Stomach (tissue), 19 donors: ENCODE results near the gene GJB1. TPM values are rescaled to one million over a fixed set of nuclear protein-coding genes. Genes with fewer than 3 reads are reported as not detected.
A peak's percentile ranks its signal among the peaks of the same experiment; 100 is the strongest.

Source experiments
- DNase-seq, 2 donors: peaks; one replicate each; pipeline versions ENCODE4 v3.0.0 to v3.0.0-alpha.2; 2013 to 2019
- H3K27ac ChIP-seq, 5 donors: fragments of 200-600 bp in 4 of 5; sonication (generic) in 4 of 5; one replicate each; pipeline ENCODE4 v1.5.1; 2013 to 2019; ENCODE audit warnings: mild to moderate bottlenecking in 1 of 5, moderate library complexity in 1 of 5
- H3K27me3 ChIP-seq, 3 donors: fragments of 200-600 bp; sonication (generic); one replicate each; pipeline ENCODE4 v1.5.1; 2017 to 2019; ENCODE audit warnings: mixed run types in 1 of 3
- H3K36me3 ChIP-seq, 4 donors: fragments of 200-600 bp; sonication (generic); 1 replicate in 3 of 4; 2 replicates in 1 of 4; pipeline ENCODE4 v1.5.1; 2016 to 2019
- H3K4me1 ChIP-seq, 4 donors: fragments of 200-600 bp; sonication (generic); one replicate each; pipeline ENCODE4 v1.5.1; 2016 to 2019
- H3K4me3 ChIP-seq, 4 donors: fragments of 200-600 bp; sonication (generic) in 3 of 4; one replicate each; pipeline ENCODE4 v1.5.1; 2016 to 2019; ENCODE audit warnings: mild to moderate bottlenecking in 1 of 4
- H3K9me3 ChIP-seq, 4 donors: fragments of 200-600 bp; sonication (generic); one replicate each; pipeline ENCODE4 v1.5.1; 2016 to 2019
- CTCF ChIP-seq, 7 experiments: fragments of 450-650 bp in 4 of 7; fragments of 200-600 bp in 3 of 7; sonication (generic) in 3 of 7; IDR thresholded peaks; one replicate each; pipeline ENCODE4 v1.5.1; 2016 to 2019; ENCODE audit warnings: antibody characterized with exemption in 7 of 7, control low read depth in 2 of 7, mild to moderate bottlenecking in 1 of 7
- EP300 ChIP-seq: sonication (generic); formaldehyde crosslinking; IDR thresholded peaks from one replicate; pipeline ENCODE4 v1.6.1; 2017; ENCODE audit warnings: antibody characterized with exemption
- POLR2A ChIP-seq, 4 donors: fragments of 450-650 bp; IDR thresholded peaks; one replicate each; pipeline ENCODE4 v1.6.1; 2016; ENCODE audit warnings: antibody characterized with exemption in 4 of 4, control low read depth in 2 of 4, mild to moderate bottlenecking in 1 of 4, moderate library complexity in 1 of 4
- POLR2AphosphoS5 ChIP-seq, 3 donors: sonication (generic); formaldehyde crosslinking; IDR thresholded peaks; one replicate each; pipeline ENCODE4 v1.6.1; 2016; ENCODE audit warnings: antibody characterized with exemption in 3 of 3
- WGBS, 5 donors: extraction: QIAGEN DNeasy Blood & Tissue Kit in 3 of 5; methylation state at CpG; one replicate each; pipeline versions ENCODE4 v1.1.5 to v1.1.7; 2013 to 2018; 5-methylcytosine and 5-hydroxymethylcytosine counted together
- intact Hi-C: fragments of 100-400 bp; cut with DNase I; formaldehyde crosslinking; loops from one replicate; pipeline ENCODE4 v1.15.1; 2023; ENCODE audit warnings: low total_unique reads
- long read RNA-seq, 10 donors: transcript quantifications; one replicate each; lab custom pipeline, GENCODE V29; 2026
- polyA plus RNA-seq, 3 donors: library from polyadenylated mRNA; stranded (reverse); fragments of 200-250 nt; gene quantifications; one replicate each; pipeline ENCODE4 v1.2.3, GENCODE V29; 2013
- total RNA-seq, 5 donors: library from RNA; depleted of rRNA; stranded (reverse); fragments of >200 nt; gene quantifications; one replicate each; pipeline versions ENCODE4 v1.1.0 to v1.2.3, GENCODE V29; 2014 to 2016
- donor health status: healthy with polysubstance abuse.
- donor health status: Bipolar disorder and iron deficiency.
- donor health status: healthy.

The GJB1 gene
- total RNA-seq (10 to 100 TPM in 1 of 5 donors, 1 to 10 TPM in 2, not detected in 2; 6.6 to 39.7 (median 8.1) TPM), polyA plus RNA-seq (10 to 100 TPM in 1 of 3 donors, 1 to 10 TPM in 2; 6.6 to 18.4 (median 7.3) TPM)
- long read RNA-seq, donor 1, partial matches to known transcripts, result 0 of 2 reads
- long read RNA-seq, donor 1, other reads (novel, unspliced or antisense), result 0 of 2 reads
- long read RNA-seq, donor 2, transcript GJB1-207 (2 exons, 1,603 nt), result major isoform, 11 of 12 reads
- long read RNA-seq, donor 2, partial matches to known transcripts, result 0 of 12 reads
- long read RNA-seq, donor 2, other reads (novel, unspliced or antisense), result 0 of 12 reads
- long read RNA-seq, donor 3, result 0 reads
- long read RNA-seq, donor 4, partial matches to known transcripts, result 0 of 1 reads
- long read RNA-seq, donor 4, other reads (novel, unspliced or antisense), result 0 of 1 reads
- long read RNA-seq, donor 5, result 0 reads
- long read RNA-seq, donor 6, transcript GJB1-207 (2 exons, 1,603 nt), result major isoform, 5 of 7 reads
- long read RNA-seq, donor 6, partial matches to known transcripts, result 0 of 7 reads
- long read RNA-seq, donor 6, other reads (novel, unspliced or antisense), result 0 of 7 reads
- long read RNA-seq, donor 7, partial matches to known transcripts, result 0 of 5 reads
- long read RNA-seq, donor 7, other reads (novel, unspliced or antisense), result 0 of 5 reads
- long read RNA-seq, donor 8, partial matches to known transcripts, result 0 of 2 reads
- long read RNA-seq, donor 8, other reads (novel, unspliced or antisense), result 0 of 2 reads
- long read RNA-seq, donor 9, partial matches to known transcripts, result 0 of 1 reads
- long read RNA-seq, donor 9, other reads (novel, unspliced or antisense), result 0 of 1 reads
- long read RNA-seq, donor 10, transcript GJB1-207 (2 exons, 1,603 nt), result major isoform, 9 of 10 reads
- long read RNA-seq, donor 10, partial matches to known transcripts, result 0 of 10 reads
- long read RNA-seq, donor 10, other reads (novel, unspliced or antisense), result 0 of 10 reads

- WGBS, 5 donors, result 70 to 85% (median 77%) methylated on average over 10 to 18 of the region's 18 CpGs
- Histone ChIP-seq H3K27me3 (no peaks in the 10 kb centered on the region), H3K4me3 (no peak within 1 kb of the TSS), H3K36me3 (no peaks in the 10 kb centered on the region), H3K9me3 (no peaks in the 10 kb centered on the region), H3K27ac (no peak within 1 kb of the TSS), H3K4me1 (no peaks in the 10 kb centered on the region)
- peak in 1 of 2 donors; percentile 33 for DNase-seq
- intact Hi-C loops, result no loop called here
- TF ChIP-seq POLR2AphosphoS5 (IDR thresholded peaks at IDR 0.05) (no peak), EP300 (no peak), CTCF (IDR thresholded peaks at IDR 0.05) (no peak), POLR2A (IDR thresholded peaks at IDR 0.05) (no peak)
These were observed at the start of gene GJB1 for GRCh38 chrX:71222929-71223328. Gene GJB1, plus strand, starts transcription at chrX:71223224. Its CDS starts 484 bp downstream, at chrX:71223708.

GRCh38 chrX:71173440-71173839 is 49.6 kb upstream of the GJB1 start:
- no peaks in the 10 kb centered on the region for H3K4me1 ChIP-seq
- no peaks in the 10 kb centered on the region for H3K27me3 ChIP-seq
- H3K4me3 ChIP-seq, result no peak overlapping the region
- intact Hi-C loops, result no loop called here
- DNase-seq, result no peak
- H3K27ac ChIP-seq, result no peak overlapping the region
- TF ChIP-seq EP300, result no peak
- TF ChIP-seq POLR2A (IDR thresholded peaks at IDR 0.05), result no peak
- TF ChIP-seq POLR2AphosphoS5 (IDR thresholded peaks at IDR 0.05), result no peak
- no peak for TF ChIP-seq CTCF (IDR thresholded peaks at IDR 0.05)
- H3K36me3 ChIP-seq, result no peaks in the 10 kb centered on the region
- H3K9me3 ChIP-seq, result no peaks in the 10 kb centered on the region
- 42 to 70% (median 49%) methylated on average over 2 of the region's 2 CpGs for WGBS, 5 donors

- no peaks in the 10 kb centered on the region for H3K4me1 ChIP-seq
- 63 to 92% (median 86%) methylated on average over 1 of the region's 1 CpG for WGBS, 5 donors
- no peaks in the 10 kb centered on the region for H3K9me3 ChIP-seq
- no peaks in the 10 kb centered on the region for H3K36me3 ChIP-seq
- no peak for DNase-seq
- intact Hi-C loops, result no loop called here
- no peak overlapping the region for H3K4me3 ChIP-seq
- no peak for TF ChIP-seq EP300
- TF ChIP-seq CTCF (IDR thresholded peaks at IDR 0.05), result no peak
- TF ChIP-seq POLR2AphosphoS5 (IDR thresholded peaks at IDR 0.05), result no peak
- TF ChIP-seq POLR2A (IDR thresholded peaks at IDR 0.05), result no peak
- peaks cover 0 to 3% (median 0%) of the 10 kb centered on the region in 3 donors for H3K27me3 ChIP-seq
- H3K27ac ChIP-seq, result no peak overlapping the region
These were observed 48.2 kb upstream of the GJB1 start for GRCh38 chrX:71174795-71175194.

GRCh38 chrX:71175531-71175930 is 47.5 kb upstream of the GJB1 start:
- 82 to 94% (median 90%) methylated on average over 5 of the region's 5 CpGs for WGBS, 5 donors
- TF ChIP-seq EP300, result no peak
- no peak for TF ChIP-seq POLR2A (IDR thresholded peaks at IDR 0.05)
- no peak for TF ChIP-seq POLR2AphosphoS5 (IDR thresholded peaks at IDR 0.05)
- no peak for TF ChIP-seq CTCF (IDR thresholded peaks at IDR 0.05)
- Histone ChIP-seq H3K4me3 (no peak overlapping the region), H3K27me3 (peaks cover 0 to 3% (median 0%) of the 10 kb centered on the region in 3 donors), H3K27ac (no peak overlapping the region), H3K36me3 (no peaks in the 10 kb centered on the region), H3K4me1 (peaks cover 0 to 1% (median 0%) of the 10 kb centered on the region in 4 donors), H3K9me3 (no peaks in the 10 kb centered on the region)
- intact Hi-C loops, result no loop called here
- no peak for DNase-seq
